Measurements from ENCODE around the gene ZMPSTE24. TPM values are rescaled to one million over a fixed set of nuclear protein-coding genes. Genes with fewer than 3 reads are reported as not detected.

The ZMPSTE24 gene
- polyA plus RNA-seq, 12 donors: 25.8 to 50.1 (median 30.5) TPM; not detected in 1

GRCh38 chr1:40256401-40257084, 1.5 kb upstream of the ZMPSTE24 start:
- DNase-seq: no peak

- no peak for DNase-seq
Measured at GRCh38 chr1:40257313-40257687, 736 bp upstream of the ZMPSTE24 start.

- no peak for DNase-seq
Measured at GRCh38 chr1:40258445-40258769, 371 bp downstream of the ZMPSTE24 start.

- DNase-seq: no peak
Measured at GRCh38 chr1:40264354-40264781, 6.3 kb downstream of the ZMPSTE24 start.

GRCh38 chr1:40265298-40265697, 7.3 kb downstream of the ZMPSTE24 start:
- DNase-seq: no peak

GRCh38 chr1:40265919-40266318, 7.9 kb downstream of the ZMPSTE24 start:
- DNase-seq: no peak

- DNase-seq: no peak
Measured at GRCh38 chr1:40266786-40267535, 8.9 kb downstream of the ZMPSTE24 start.

GRCh38 chr1:40267767-40268187, 9.7 kb downstream of the ZMPSTE24 start:
- no peak for DNase-seq

- no peak for DNase-seq
Measured at GRCh38 chr1:40268211-40268610, 10.2 kb downstream of the ZMPSTE24 start.

- no peak for DNase-seq
Measured at GRCh38 chr1:40270152-40270834, 12.3 kb downstream of the ZMPSTE24 start.

- no peak for DNase-seq
Measured at GRCh38 chr1:40272653-40273213, 14.7 kb downstream of the ZMPSTE24 start.

- no peak for DNase-seq
Measured at GRCh38 chr1:40273547-40274166, 15.6 kb downstream of the ZMPSTE24 start.

GRCh38 chr1:40274331-40274730, 16.3 kb downstream of the ZMPSTE24 start:
- DNase-seq: no peak

- DNase-seq: no peak
Measured at GRCh38 chr1:40276122-40276521, 18.1 kb downstream of the ZMPSTE24 start.

- DNase-seq: no peak
Measured at GRCh38 chr1:40281853-40282252, 23.8 kb downstream of the ZMPSTE24 start.

GRCh38 chr1:40291293-40291692, 33.3 kb downstream of the ZMPSTE24 start:
- DNase-seq: no peak

GRCh38 chr1:40299366-40300248, 41.6 kb downstream of the ZMPSTE24 start:
- no peak for DNase-seq

- DNase-seq: no peak
Measured at GRCh38 chr1:40300249-40300567, 42.2 kb downstream of the ZMPSTE24 start.

- DNase-seq: no peak
Measured at GRCh38 chr1:40300651-40301050, 42.6 kb downstream of the ZMPSTE24 start.

GRCh38 chr1:40301066-40301465, 43.0 kb downstream of the ZMPSTE24 start:
- DNase-seq: no peak
